Measurements from ENCODE around the gene GAGE12D.
"Not testable (repeated sequence)": the region's sequence is repeated elsewhere in the genome, so short reads cannot be mapped to it uniquely, and the experiment has no call there.

GRCh38 chrX:49570100-49570499, 28.6 kb downstream of the GAGE12D start, which contains the start of gene GAGE12G:
- TF ChIP-seq CTCF (conservative IDR thresholded peaks at IDR 0.05 in 1 of 2, IDR thresholded peaks at IDR 0.05 in 1 of 2; ENCODE audit: extremely low read depth in 1 of 2, insufficient read depth in 1 of 2, low read depth in 1 of 2, low read length in 2 of 2); EZH2 (IDR thresholded peaks at IDR 0.05; ENCODE audit: borderline replicate concordance, low read length): not testable (repeated sequence)

Measured in mammary epithelial cell (primary cell).